Panc1 (cell line): ENCODE data around the gene KPNB1. TPM values are rescaled to one million over a fixed set of nuclear protein-coding genes. Genes with fewer than 3 reads are reported as not detected.

Experiments used
- ATAC-seq: fragments of 200-7000 bp; cut with Tn5 transposase; 2 replicates; pipeline ENCODE4 v1.9.1; 2020; ENCODE audit warnings: mild to moderate bottlenecking, moderate library complexity
- BruUV-seq: library from RNA; stranded (reverse); fragments of 400-500 nt; replicated peaks from 2 replicates; lab custom pipeline; 2021; lab: Mats Ljungman, UMichigan
- CTCF ChIA-PET: fragments of 300-600 bp; sonication (Branson Sonifier 250); formaldehyde crosslinking; loops from one replicate; lab custom pipeline; 2022; ENCODE audit warnings: antibody characterized with exemption; lab: Charles Lee
- POLR2A ChIA-PET: fragments of 300-600 bp; sonication (Branson Sonifier 250); formaldehyde crosslinking; loops from one replicate; lab custom pipeline; 2022; ENCODE audit warnings: antibody characterized with exemption; lab: Charles Lee
- DNase-seq: peaks from one replicate; pipeline ENCODE4 v3.0.0-alpha.2; 2010; ENCODE audit warnings: low read depth, low spot score
- H3K27ac ChIP-seq: 2 replicates; pipeline ENCODE4 v1.5.1; 2011; ENCODE audit warnings: mild to moderate bottlenecking, low read length, inconsistent platforms
- H3K27me3 ChIP-seq: fragments of 200-500 bp; sonication (Bioruptor generic); 2 replicates; pipeline ENCODE4 v1.6.0; 2014; ENCODE audit warnings: low read length, inconsistent platforms; ENCODE audit not compliant: control insufficient read depth, insufficient read depth
- H3K36me3 ChIP-seq: fragments of 200-500 bp; sonication (Bioruptor generic); 2 replicates; pipeline ENCODE4 v1.5.1; 2014; ENCODE audit warnings: inconsistent platforms, mild to moderate bottlenecking, low read length, moderate library complexity; ENCODE audit not compliant: control insufficient read depth, insufficient read depth
- H3K4me1 ChIP-seq: 2 replicates; pipeline ENCODE4 v1.5.1; 2011; ENCODE audit warnings: inconsistent platforms, mild to moderate bottlenecking, low read length, moderate library complexity; ENCODE audit not compliant: control insufficient read depth, insufficient read depth
- H3K4me3 ChIP-seq, 2 experiments: 2 replicates each; pipeline ENCODE4 v1.5.1; 2011 to 2012; ENCODE audit warnings: low read depth in 2 of 2, low read length in 2 of 2, mild to moderate bottlenecking in 2 of 2, inconsistent platforms in 1 of 2, moderate library complexity in 1 of 2
- H3K9me3 ChIP-seq: fragments of 200-500 bp; sonication (Bioruptor generic); 2 replicates; pipeline ENCODE4 v1.5.1; 2014; ENCODE audit warnings: low read depth, mild to moderate bottlenecking, inconsistent platforms, low read length, moderate library complexity; ENCODE audit not compliant: control insufficient read depth, insufficient read depth
- POLR2AphosphoS5 ChIP-seq: IDR thresholded peaks from 2 replicates; pipeline ENCODE4 v1.6.1; 2012; ENCODE audit warnings: mild to moderate bottlenecking, low read depth, low read length, moderate library complexity
- SIN3A ChIP-seq: IDR thresholded peaks from 2 replicates; pipeline ENCODE4 v1.6.1; 2012; ENCODE audit warnings: low read depth, mild to moderate bottlenecking, low read length, moderate library complexity, borderline replicate concordance; ENCODE audit not compliant: insufficient read depth
- TCF7L2 ChIP-seq: IDR thresholded peaks from 2 replicates; pipeline ENCODE4 v1.6.1; 2011; ENCODE audit warnings: mild to moderate bottlenecking, low read depth, low read length, inconsistent platforms
- in situ Hi-C: cut with HindIII; loops from 2 replicates; pipeline ENCODE4 v1.10.0; 2016; ENCODE audit warnings: low sequenced_read_pairs, low pct_unique_long_range_greater_than_20kb
- intact Hi-C: fragments of 100-400 bp; cut with micrococcal nuclease; formaldehyde crosslinking; loops from one replicate; pipeline ENCODE4 v1.10.0; 2022; ENCODE audit not compliant: unreplicated experiment
- total RNA-seq: library from RNA; stranded (reverse); gene quantifications from one replicate; pipeline ENCODE4 v1.2.1, GENCODE V29; 2021; ENCODE audit not compliant: unreplicated experiment
- TF ChIP-seq, protein P1 (sequence below), 2 experiments: IDR thresholded peaks; 2 replicates each; pipeline ENCODE4 v1.6.1; 2011 to 2012; ENCODE audit warnings: low read depth in 2 of 2, control low read depth in 1 of 2, low read length in 1 of 2, mild to moderate bottlenecking in 1 of 2, moderate library complexity in 1 of 2; ENCODE audit not compliant: insufficient read depth in 1 of 2
- TF ChIP-seq, protein P2 (sequence below): fragments of 450-650 bp; IDR thresholded peaks from 2 replicates; pipeline ENCODE4 v1.5.1; 2017; ENCODE audit warnings: mild to moderate bottlenecking

KPNB1 gene
- total RNA-seq, 1 experiment from 2014 or later = 666 TPM

DNA sequence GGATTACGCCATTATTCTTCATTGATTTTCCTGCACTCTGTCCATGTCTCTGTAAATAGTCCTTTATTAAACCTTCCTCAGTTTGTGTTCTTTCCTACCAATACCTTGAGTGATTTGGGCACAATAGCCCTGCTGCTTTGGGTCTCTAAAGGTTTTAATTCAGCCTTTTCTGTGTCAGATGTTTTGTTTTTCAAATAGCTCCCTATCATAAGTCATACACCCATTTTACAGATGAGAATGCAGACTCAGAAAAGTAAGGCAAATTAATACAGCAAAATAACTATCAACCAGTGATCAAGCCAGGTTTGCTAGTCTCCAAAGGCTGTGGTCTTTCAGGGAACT is 25.0 kb upstream of the KPNB1 start:
- CTCF ChIA-PET = interaction anchor here (0.6 to 0.7 kb wide), 2 partner anchors 9 to 188 kb away, joined by 3 to 10 read pairs; no protein-coding TSS in a partner anchor

DNA sequence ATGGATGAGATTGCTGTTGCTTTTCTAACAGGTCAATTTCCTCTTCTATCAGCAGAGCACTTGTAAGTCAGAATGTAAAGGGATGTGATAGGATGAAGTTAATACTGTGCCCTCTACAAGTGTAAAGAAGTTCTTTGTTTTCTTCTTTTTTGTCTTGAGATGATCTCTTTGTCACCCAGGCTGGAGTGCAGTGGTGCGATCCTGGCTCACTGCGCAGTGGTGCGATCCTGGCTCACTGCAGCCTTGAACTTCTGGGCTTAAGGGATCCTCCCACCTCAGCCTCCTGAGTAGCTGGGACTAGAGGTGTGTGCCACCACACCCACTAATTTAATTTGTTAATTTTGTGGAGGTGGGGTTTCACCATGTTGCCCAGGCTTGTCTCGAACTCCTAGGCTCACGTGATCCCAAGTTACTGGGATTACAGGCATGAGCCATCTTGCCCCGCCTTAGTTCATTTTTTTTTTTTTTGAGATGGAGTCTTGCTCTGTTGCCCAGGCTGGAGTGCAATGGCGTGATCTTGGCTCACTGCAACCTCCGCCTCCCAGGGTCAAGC is 21.6 kb upstream of the KPNB1 start:
- no peaks in the 10 kb centered on the region for H3K27me3 ChIP-seq
- no peak overlapping the region for H3K27ac ChIP-seq
- intact Hi-C loops (no loop called here), in situ Hi-C loops (no loop called here)
- POLR2A ChIA-PET = no interaction called here
- no TSS peak for BruUV-seq
- ATAC-seq (no peak), DNase-seq (no peak)
- no peak overlapping the region for H3K4me3 ChIP-seq
- peaks cover 4% of the 10 kb centered on the region; the same call in 1 of the 2 replicates for H3K36me3 ChIP-seq
- CTCF ChIA-PET = no interaction called here
- no peaks in the 10 kb centered on the region for H3K4me1 ChIP-seq
- H3K9me3 ChIP-seq = no peaks in the 10 kb centered on the region
- no peak for TF ChIP-seq SIN3A
- TF ChIP-seq TCF7L2 = no peak
- TF ChIP-seq, protein P1, sequence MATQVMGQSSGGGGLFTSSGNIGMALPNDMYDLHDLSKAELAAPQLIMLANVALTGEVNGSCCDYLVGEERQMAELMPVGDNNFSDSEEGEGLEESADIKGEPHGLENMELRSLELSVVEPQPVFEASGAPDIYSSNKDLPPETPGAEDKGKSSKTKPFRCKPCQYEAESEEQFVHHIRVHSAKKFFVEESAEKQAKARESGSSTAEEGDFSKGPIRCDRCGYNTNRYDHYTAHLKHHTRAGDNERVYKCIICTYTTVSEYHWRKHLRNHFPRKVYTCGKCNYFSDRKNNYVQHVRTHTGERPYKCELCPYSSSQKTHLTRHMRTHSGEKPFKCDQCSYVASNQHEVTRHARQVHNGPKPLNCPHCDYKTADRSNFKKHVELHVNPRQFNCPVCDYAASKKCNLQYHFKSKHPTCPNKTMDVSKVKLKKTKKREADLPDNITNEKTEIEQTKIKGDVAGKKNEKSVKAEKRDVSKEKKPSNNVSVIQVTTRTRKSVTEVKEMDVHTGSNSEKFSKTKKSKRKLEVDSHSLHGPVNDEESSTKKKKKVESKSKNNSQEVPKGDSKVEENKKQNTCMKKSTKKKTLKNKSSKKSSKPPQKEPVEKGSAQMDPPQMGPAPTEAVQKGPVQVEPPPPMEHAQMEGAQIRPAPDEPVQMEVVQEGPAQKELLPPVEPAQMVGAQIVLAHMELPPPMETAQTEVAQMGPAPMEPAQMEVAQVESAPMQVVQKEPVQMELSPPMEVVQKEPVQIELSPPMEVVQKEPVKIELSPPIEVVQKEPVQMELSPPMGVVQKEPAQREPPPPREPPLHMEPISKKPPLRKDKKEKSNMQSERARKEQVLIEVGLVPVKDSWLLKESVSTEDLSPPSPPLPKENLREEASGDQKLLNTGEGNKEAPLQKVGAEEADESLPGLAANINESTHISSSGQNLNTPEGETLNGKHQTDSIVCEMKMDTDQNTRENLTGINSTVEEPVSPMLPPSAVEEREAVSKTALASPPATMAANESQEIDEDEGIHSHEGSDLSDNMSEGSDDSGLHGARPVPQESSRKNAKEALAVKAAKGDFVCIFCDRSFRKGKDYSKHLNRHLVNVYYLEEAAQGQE (IDR thresholded peaks at IDR 0.05; ENCODE audit: insufficient read depth in 1 of 2, low read depth in 2 of 2, low read length in 1 of 2) = no peak
- TF ChIP-seq POLR2AphosphoS5 = no peak
- TF ChIP-seq, protein P2, sequence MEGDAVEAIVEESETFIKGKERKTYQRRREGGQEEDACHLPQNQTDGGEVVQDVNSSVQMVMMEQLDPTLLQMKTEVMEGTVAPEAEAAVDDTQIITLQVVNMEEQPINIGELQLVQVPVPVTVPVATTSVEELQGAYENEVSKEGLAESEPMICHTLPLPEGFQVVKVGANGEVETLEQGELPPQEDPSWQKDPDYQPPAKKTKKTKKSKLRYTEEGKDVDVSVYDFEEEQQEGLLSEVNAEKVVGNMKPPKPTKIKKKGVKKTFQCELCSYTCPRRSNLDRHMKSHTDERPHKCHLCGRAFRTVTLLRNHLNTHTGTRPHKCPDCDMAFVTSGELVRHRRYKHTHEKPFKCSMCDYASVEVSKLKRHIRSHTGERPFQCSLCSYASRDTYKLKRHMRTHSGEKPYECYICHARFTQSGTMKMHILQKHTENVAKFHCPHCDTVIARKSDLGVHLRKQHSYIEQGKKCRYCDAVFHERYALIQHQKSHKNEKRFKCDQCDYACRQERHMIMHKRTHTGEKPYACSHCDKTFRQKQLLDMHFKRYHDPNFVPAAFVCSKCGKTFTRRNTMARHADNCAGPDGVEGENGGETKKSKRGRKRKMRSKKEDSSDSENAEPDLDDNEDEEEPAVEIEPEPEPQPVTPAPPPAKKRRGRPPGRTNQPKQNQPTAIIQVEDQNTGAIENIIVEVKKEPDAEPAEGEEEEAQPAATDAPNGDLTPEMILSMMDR = no peak

More for the DNA sequence above, 25.0 kb upstream of the KPNB1 start:
- Histone ChIP-seq H3K27ac (no peak overlapping the region), H3K27me3 (no peaks in the 10 kb centered on the region), H3K9me3 (no peaks in the 10 kb centered on the region), H3K4me1 (peaks cover 24% of the 10 kb centered on the region), H3K4me3 (no peak overlapping the region), H3K36me3 (peaks cover 19% of the 10 kb centered on the region)
- ATAC-seq (no peak), DNase-seq (no peak)
- intact Hi-C loops = no loop called here
- no peak for TF ChIP-seq SIN3A
- TF ChIP-seq TCF7L2 = no peak
- TF ChIP-seq, protein P2 = no peak
- TF ChIP-seq POLR2AphosphoS5 = no peak
- TF ChIP-seq, protein P1 (IDR thresholded peaks at IDR 0.05; ENCODE audit: insufficient read depth in 1 of 2, low read depth in 2 of 2, low read length in 1 of 2) = no peak
- in situ Hi-C loops = no loop called here
- BruUV-seq = no TSS peak
- POLR2A ChIA-PET = no interaction called here
